HG03159 (cell line): ENCODE results near the gene POLR2I.
A peak's percentile ranks its signal among the peaks of the same experiment; 100 is the strongest.
"Not testable (repeated sequence)": the region's sequence is repeated elsewhere in the genome, so short reads cannot be mapped to it uniquely, and the experiment has no call there.

Experiments used
- ATAC-seq: cut with Tn5 transposase; IDR thresholded peaks from one replicate; pipeline ENCODE4 v1.9.1; 2021; ENCODE audit warnings: mild to moderate bottlenecking, moderate library complexity; ENCODE audit not compliant: unreplicated experiment

Gene POLR2I

DNA sequence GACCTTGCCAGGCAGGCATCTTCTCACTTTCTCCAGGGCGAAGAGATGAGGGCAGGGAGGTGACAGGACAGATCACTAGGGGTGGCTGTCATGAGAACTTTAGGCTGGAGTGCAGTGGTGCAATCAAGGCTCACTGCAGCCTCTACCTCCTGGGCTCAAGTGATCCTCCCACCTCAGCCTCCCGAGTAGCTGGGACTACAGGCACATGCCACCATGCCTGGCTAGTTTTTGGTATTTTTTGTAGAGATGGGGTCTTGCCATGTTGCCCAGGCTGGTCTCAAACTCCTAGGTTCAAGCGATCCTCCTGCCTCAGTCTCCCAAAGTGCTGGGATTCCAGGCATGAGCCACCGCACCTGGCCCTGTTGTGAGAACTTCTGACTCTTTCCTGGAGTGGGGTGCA lies 20.2 kb upstream of the POLR2I start:
- ATAC-seq, result not testable (repeated sequence)

DNA sequence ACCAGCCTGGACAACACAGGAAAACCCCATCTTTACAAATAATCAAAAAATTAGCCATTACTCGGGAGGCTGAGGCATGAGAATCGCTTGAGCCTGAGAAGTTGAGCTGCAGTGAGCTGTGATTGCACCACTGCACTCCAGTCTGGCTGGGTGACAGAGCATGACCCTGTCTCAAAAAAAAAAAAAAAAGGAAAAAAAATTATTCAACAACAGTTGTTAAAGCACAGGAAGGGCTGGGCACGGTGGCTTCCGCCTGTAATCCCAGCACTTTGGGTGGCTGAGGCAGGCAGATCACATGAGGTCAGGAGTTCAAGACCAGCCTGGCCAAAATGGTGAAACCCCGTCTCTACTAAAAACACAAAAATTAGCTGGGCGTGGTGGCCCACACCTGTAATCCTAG lies 16.5 kb upstream of the POLR2I start:
- not testable (repeated sequence) for ATAC-seq

DNA sequence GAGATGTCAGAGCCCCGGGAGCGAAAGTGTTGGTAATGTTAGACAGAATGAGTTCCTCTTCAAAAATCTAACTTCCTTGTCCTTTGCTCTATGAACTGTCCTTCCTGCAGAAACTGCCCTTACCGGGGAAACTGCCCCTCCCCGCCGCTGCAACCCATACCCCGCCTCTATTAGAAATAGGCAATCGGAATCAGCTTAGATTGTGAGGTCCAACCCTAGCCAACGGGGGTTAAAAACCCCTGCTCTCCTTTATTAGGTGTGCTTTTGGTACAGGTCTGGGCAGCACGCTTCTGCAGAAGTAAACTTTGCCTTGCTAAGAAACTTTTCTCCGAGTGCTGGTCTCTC lies 13.7 kb upstream of the POLR2I start:
- peak; percentile 22 for ATAC-seq

DNA sequence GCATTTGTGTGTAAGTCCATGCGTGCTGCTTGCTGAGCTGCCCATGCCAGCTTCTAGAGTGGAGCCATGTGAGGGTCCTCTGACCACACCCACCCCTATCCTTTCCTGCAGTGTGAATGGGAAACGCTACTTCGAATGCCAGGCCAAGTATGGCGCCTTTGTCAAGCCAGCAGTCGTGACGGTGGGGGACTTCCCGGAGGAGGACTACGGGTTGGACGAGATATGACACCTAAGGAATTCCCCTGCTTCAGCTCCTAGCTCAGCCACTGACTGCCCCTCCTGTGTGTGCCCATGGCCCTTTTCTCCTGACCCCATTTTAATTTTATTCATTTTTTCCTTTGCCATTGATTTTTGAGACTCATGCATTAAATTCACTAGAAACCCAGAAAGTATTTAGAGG lies 10.9 kb upstream of the POLR2I start:
- no peak for ATAC-seq

DNA sequence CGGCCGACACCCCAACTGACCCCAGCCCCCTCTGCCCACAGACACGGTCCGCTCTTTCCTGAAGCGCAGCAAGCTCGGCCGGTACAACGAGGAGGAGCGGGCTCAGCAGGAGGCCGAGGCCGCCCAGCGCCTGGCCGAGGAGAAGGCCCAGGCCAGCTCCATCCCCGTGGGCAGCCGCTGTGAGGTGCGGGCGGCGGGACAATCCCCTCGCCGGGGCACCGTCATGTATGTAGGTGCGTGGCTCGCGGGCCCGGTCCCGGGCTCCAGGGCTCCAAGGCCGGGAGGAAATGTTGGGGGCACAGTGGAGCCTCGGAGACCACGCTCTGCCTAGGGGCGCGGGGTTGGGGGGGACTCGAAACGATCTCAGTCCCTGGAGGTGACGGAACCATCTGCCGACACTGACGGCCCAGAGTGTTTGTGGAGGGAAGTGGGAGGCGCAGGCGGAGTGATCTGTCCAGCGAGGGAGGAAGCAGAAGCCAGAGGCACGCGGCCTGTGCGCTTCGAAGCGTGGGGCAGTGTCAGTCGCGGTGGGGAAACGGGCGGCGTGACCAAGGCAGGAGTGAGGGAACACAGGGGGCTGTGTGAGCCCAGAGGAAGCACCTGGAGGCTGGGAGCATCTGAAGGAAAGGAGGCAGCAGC lies 6.9 kb upstream of the POLR2I start:
- ATAC-seq, result no peak

DNA sequence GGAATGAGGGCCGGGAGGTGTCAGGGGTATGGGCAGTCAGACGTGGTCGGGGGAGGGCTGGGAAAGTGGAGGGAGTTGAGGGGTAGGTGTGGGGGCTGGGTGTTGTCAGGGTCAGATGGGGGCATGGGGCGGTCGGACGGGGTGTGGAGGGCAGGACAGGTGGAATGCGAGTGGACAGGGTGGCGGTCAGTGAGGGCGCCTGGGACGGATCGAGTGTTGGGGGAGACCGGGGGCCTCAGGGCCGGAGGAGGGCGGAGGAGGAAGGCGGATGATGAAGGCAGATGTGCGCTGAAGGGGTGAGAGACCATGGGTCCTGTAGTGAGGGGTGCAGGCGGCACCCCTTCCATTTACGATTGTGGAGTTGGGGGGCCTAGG lies 6.3 kb upstream of the POLR2I start:
- no peak for ATAC-seq

DNA sequence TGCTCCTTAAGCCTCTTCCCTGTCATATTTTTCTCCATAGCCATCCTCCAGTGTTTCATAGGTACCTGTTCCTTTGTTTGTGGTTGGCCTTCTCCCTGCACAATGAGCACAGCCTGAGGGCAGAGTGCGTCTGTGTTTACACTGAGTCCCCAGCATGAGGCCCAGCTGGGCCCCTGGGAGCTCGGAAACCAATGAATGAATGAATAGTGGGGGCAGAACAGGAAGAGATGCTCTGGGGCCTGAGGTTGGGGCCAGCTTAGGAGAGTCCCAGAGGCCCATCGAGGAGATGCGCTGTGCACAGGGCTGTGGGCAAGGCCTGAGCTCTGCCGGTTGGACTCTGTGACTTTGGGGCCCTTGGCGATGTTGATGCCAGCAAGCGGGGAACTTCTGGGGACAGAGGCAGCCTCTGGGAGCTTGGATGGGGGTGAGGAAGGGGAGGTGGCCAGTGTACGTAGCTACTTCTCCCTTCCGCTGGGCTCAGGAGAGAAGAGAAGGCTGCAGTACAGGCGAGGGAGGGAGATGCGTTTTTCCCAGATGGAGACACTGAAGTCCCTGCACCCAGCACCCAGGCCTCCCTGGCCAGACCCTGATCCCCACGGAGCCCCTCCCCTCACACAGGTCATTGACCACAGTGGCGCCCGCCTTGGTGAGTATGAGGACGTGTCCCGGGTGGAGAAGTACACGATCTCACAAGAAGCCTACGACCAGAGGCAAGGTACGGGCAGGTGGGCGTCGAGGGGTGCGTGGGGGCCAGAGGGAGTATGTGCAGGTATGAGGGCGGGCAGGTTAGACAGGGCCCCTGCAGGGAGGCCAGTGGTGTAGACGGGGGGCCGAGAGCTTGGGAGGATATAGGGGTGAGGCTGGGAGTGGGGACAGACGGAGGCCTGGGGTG lies 5.7 kb upstream of the POLR2I start:
- ATAC-seq, result no peak

DNA sequence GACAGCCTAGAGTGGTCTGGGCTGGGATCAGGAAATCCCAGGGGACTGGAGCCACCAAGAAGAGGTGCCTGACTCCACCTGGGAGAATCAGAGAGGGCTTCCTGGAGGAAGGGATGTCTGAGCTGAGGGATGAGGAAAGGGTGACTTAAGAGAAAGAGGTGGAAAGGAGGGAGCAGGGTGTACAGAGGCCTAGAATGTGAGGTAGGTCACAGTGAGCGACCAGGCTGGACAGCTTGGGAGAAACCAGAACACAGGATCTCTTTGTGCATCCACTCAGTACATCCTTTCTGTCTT lies 1.6 kb upstream of the POLR2I start:
- no peak for ATAC-seq

DNA sequence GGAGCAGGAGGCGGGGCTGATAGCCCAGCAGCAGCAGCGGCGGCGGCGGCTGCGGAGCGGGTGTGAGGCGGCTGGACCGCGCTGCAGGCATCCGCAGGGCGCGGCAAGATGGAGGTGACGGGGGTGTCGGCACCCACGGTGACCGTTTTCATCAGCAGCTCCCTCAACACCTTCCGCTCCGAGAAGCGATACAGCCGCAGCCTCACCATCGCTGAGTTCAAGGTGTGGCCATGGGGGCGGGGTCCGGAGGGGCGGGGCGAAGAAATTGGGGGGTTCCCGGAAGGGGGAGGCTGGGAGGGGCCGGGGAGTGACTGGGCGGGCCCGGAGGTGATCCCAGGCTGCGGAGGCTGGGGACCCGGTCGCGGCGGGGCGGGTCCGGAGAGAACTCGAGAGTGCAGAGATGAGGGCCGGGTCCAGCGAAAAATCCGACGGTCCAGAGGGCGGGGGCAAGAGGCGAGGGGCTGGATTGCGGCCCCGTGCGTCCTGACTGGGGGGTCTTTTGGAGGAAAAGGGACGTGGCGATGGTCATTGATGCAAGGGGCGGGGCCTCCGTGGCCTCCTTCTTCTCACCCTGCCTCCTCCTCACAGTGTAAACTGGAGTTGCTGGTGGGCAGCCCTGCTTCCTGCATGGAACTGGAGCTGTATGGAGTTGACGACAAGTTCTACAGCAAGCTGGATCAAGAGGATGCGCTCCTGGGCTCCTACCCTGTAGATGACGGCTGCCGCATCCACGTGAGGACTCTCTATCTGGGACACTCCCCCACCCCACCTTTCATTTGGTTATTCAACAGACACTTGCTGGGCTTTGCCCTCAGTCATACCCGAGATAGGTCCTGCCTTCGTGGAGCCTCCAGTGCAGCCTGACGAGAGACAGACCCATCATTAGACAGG lies 1.0 kb upstream of the POLR2I start, which contains the start of gene TBCB:
TSS of gene TBCB (plus strand) at position 16 of the 891 bp plus-strand sequence. CDS start at position 109, 93 bp downstream.
- peak; percentile 2 for ATAC-seq

DNA sequence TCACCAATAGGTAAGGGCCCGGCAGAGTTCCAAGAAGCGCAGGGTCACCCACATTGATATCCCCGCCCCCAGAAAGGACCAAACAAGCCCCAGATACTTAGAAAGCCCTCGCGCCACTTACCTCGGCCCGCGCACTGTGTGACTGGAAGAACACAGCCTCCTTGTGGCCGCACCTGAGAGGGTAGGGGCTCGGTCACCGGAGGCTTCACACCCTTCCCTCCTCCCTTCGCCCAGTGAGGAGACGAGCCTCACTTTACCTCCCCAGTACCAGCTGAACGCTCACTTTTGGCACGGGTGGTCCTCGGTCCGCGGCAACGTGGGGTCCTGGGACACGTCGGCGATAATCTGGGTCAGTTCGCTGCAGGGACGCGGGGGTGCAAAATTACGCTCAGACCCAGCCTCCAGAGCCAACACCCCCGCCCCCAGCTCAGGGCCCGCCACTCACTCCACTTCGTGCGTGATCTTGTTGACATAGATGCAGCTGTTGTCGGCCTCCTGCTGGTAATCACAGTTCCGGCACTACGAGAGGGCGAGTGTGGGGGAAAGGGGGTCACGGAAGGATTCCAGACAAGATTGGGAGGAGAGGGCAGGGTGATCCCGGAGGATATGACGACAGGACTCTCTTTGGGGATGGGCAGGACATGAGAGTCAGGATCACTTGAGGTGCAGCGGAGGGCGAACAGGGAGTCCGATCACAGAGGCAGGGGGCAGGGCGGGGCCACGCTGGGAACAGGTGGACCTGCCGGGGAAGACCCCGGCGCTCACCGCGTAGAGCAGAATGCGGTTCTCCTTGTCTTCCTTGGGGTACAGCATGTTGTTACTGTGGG lies 568 bp downstream of the POLR2I start:
- ATAC-seq, result peak; percentile 3

DNA sequence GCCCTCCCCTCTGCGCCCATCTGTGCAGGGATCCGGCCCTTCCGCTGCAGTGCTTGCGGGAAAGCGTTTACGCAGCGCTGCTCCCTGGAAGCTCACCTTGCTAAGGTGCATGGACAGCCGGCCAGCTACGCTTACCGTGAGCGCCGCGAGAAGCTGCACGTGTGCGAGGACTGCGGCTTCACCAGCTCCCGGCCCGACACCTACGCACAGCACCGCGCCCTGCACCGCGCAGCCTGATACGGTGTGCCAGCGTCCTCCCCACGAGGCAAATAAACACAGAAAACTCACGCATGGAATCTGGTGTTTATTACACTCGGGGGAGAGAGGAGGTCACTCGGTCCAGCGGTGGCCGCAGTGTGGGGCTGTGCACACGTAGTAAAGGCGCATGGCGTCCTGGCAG lies 1.2 kb downstream of the POLR2I start:
- ATAC-seq, result no peak

DNA sequence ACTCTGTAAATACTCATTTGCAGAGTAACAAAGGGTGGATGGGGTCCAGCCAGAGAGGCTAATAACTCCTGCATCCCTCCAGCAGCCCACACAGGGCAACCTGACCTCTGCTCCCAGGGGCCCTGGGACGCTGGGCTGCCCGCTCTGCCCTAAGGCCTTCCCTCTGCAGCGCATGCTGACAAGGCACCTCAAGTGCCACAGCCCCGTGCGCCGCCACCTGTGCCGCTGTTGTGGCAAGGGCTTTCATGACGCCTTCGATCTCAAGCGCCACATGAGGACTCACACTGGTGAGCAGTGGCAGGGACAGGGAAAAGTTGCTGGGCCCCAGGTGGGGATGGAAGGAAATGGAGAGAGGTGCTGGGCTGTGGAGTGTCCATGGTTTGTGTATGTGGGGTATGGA lies 2.0 kb downstream of the POLR2I start:
- ATAC-seq, result no peak

DNA sequence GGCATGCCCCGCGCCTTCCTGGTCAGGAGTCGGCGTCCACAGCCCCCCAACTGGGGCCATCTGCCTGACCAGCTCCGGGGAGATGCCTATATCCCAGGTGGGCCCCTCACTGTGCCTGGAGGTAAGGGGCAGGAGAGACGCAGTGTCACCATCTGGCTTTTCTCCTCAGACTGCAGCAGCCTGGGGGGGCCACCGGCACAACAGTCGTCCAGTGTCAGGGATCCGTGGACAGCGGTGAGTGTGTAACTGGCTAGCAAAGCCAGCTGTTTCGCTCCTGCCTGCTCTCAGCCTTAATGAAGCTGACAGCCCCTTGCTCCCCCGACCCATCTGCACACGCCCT lies 3.5 kb downstream of the POLR2I start:
- ATAC-seq, result no peak

DNA sequence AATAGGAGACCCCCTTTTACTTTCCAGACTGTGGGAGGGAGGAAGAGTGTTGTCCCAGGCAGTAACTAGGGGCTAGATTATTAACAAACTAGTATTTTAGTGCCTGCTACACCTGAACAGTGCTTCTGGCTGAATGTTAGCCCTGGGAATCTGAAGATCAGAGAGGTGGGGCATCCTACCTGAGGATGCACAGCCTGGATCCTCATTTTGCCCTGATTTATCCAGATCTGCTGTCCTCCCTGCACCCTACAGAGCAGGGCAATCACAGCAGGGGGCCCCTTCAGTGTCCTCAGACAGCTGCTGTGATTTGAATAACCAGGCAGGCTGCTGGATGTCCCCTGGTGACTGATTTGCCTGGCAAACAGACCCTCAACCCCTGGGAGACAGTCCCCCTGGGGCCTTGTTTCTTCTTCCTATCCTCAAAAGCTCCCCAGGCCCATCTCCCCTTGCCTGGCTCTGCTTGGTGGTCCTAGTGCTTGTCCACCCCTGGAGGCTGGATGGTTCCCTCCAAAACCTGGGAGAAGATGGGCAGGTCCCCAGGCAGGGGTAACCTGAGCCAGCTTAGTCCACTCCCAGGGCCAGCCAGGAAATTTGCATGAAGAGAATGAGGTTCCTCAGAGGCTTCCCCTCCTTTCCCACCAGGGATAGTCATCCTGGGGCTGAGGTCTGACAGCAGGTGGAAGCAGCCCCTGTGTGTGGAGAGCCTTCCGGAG lies 4.0 kb downstream of the POLR2I start, which contains the start of gene OVOL3:
TSS of gene OVOL3 (plus strand) at position 657 of the 713 bp plus-strand sequence. CDS start 60 bp downstream, outside the sequence.
- no peak for ATAC-seq

DNA sequence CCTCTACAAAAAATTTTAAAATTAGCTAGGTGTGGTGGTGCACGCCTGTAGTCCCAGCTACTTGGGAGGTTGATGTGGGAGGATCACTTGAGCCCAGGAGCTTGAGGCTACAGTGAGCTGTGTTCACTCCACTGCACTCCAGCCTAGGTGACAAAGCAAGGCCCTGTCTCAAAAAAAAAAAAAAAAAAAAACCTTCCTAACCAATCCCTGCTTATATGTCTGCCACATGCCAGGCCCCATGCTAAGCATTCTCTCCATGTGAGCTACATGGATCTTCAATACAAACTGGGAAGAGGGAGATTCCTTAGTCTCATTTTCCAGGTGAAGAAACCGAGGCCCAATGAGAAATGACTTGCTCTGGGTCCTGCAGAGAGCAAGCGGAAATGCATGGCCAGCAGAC lies 6.0 kb downstream of the POLR2I start:
- ATAC-seq, result no peak

DNA sequence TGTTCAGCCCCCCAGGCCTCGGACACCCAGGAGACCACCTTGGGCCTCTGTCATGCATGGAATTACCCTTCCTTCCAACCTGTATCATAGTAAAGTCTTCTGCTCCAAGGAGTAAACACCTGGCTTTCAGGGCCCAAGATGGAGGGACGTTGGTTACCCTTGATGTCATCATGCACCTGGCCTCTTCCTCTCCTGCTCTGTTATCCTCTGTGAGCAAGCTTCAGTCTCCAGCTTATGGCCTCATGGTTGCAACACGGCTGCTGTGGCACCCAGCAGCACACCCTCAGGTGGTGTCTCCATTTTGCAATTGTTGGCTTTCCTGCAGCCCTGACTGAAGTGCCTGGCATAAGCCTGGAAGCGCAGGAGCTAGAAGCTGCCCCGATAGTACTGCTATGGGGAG lies 7.7 kb downstream of the POLR2I start:
- ATAC-seq, result no peak

DNA sequence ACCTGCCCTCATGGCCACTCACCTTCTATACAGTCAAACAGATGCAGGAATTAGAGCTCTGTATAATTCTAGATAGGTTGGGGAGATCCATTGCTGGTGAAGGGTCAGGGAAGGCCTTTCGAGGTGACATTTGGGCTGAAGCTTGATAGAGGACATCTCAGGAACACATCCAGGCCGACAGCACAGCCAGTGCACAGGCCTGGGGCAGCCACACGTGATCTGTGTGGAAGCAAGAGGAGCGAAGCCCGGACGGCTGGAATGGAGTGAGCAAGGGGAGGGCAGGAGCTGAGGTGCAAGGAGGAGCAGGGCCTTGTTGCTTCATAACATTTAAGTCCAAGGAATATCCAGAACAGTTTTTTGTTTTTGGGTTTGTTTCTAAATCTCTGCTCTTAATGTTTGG lies 8.2 kb downstream of the POLR2I start:
- no peak for ATAC-seq

DNA sequence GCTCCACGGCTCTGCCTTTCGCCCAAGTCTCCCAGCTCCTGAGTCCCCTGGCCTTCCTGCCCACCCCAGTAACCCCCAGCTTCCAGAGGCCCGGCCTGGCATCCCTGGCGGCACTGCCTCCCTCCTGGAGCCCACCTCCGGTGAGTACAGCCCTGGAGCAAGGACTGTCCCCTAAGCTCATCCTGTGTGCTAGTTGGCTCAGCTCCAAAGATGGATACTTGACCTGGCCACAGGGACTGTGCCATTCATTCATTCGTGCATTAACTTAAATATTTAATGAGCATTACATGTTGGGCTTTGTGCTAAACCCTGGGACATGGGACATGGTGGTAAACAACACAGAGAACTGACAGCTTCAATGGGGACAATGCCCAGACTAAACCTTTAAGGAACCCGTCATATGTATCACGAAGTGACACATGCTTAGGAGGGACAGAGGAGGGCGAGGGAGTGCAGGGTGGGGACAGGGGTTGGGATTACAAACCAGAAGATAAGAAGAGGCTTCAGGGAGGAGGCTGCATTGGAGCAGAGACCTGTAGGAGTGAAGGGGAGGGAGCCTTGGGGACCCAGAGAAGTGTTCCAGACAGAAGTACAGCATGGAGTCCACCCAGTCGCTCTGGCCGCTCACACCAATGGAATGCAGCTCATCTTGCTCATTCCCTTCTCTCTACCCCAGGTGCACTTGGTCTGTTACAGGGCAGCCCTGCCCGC lies 10.7 kb downstream of the POLR2I start:
- no peak for ATAC-seq

DNA sequence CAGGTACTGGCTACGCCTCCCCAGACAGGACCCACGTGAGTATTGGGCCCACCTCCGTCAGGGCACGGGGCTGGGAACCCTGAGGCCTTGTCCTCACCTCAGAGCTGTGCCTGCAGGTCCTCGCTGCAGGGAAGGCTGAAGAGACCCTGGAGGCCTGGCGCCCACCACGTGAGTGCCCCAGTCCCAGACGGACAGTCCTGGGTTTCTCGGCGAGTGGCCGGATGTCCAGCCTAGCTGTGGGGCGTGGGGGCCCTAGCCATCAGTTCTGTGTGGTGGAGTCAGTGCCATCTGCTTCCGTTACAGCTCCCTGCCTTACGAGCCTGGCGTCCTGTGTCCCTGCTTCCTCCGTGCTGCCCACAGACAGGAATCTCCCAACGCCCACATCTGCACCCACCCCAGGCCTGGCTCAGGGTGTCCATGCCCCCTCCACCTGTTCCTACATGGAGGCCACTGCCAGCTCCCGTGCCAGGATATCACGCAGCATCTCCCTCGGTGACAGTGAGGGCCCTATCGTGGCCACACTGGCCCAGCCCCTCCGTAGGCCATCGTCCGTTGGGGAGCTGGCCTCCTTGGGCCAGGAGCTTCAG lies 11.5 kb downstream of the POLR2I start:
- ATAC-seq, result no peak
